HCT116 (cell line): ENCODE data around the gene IL31RA.

Source experiments
- CEBPB ChIP-seq: IDR thresholded peaks from 2 replicates; pipeline ENCODE4 v1.6.1; 2012; ENCODE audit warnings: low read depth
- CTCF ChIP-seq, 3 experiments: fragments of 200-600 bp in 1 of 3; sonication (generic) in 1 of 3; IDR thresholded peaks in 2 of 3; conservative IDR thresholded peaks in 1 of 3; 2 replicates each; pipeline ENCODE4 v1.5.1; 2012 to 2017; ENCODE audit warnings: low read depth in 2 of 3, low read length in 2 of 3, antibody characterized with exemption in 1 of 3, borderline replicate concordance in 1 of 3, control low read depth in 1 of 3, mild to moderate bottlenecking in 1 of 3, mixed read lengths in 1 of 3, mixed run types in 1 of 3, moderate library complexity in 1 of 3; ENCODE audit not compliant: insufficient read depth in 1 of 3
- EZH2 ChIP-seq: fragments of 200-600 bp; sonication (generic); IDR thresholded peaks from 2 replicates; pipeline ENCODE4 v1.6.1; 2017; ENCODE audit warnings: antibody characterized with exemption, mixed run types
- EZH2phosphoT487 ChIP-seq: fragments of 200-600 bp; IDR thresholded peaks from 2 replicates; pipeline ENCODE4 v1.6.1; 2018; ENCODE audit warnings: antibody characterized with exemption, borderline replicate concordance
- FOSL1 ChIP-seq: IDR thresholded peaks from 2 replicates; pipeline ENCODE4 v1.6.1; 2012; ENCODE audit warnings: low read depth
- JUND ChIP-seq: IDR thresholded peaks from 2 replicates; pipeline ENCODE4 v1.6.1; 2012
- POLR2A ChIP-seq: IDR thresholded peaks from 2 replicates; pipeline ENCODE4 v1.7.0; 2011; ENCODE audit warnings: borderline replicate concordance; ENCODE audit not compliant: insufficient read depth, insufficient read length; ENCODE audit errors: extremely low read depth
- POLR2AphosphoS5 ChIP-seq: IDR thresholded peaks from 2 replicates; pipeline ENCODE4 v1.6.1; 2011; ENCODE audit warnings: mild to moderate bottlenecking, low read depth, low read length, moderate library complexity
- RAD21 ChIP-seq: IDR thresholded peaks from 2 replicates; pipeline ENCODE4 v1.6.1; 2012; ENCODE audit warnings: low read depth, mild to moderate bottlenecking
- SIN3A ChIP-seq: IDR thresholded peaks from 2 replicates; pipeline ENCODE4 v1.6.1; 2012; ENCODE audit warnings: low read depth
- TF ChIP-seq, protein P1 (sequence below): IDR thresholded peaks from 2 replicates; pipeline ENCODE4 v1.6.1; 2012
- TF ChIP-seq, protein P2 (sequence below): IDR thresholded peaks from 2 replicates; pipeline ENCODE4 v1.6.1; 2012; ENCODE audit warnings: low read depth

GRCh38 chr5:55966284-55966683, 115.1 kb downstream of the IL31RA start:
- no peak for TF ChIP-seq EZH2phosphoT487
- TF ChIP-seq CTCF (IDR thresholded peaks at IDR 0.05 in 2 of 3, conservative IDR thresholded peaks at IDR 0.05 in 1 of 3; ENCODE audit: borderline replicate concordance in 1 of 3, insufficient read depth in 1 of 3, low read depth in 2 of 3, low read length in 2 of 3) = no peak
- no peak for TF ChIP-seq EZH2
- TF ChIP-seq RAD21 = no peak
- TF ChIP-seq, protein P1, sequence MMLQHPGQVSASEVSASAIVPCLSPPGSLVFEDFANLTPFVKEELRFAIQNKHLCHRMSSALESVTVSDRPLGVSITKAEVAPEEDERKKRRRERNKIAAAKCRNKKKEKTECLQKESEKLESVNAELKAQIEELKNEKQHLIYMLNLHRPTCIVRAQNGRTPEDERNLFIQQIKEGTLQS = no peak
- TF ChIP-seq JUND = no peak
- TF ChIP-seq, protein P2, sequence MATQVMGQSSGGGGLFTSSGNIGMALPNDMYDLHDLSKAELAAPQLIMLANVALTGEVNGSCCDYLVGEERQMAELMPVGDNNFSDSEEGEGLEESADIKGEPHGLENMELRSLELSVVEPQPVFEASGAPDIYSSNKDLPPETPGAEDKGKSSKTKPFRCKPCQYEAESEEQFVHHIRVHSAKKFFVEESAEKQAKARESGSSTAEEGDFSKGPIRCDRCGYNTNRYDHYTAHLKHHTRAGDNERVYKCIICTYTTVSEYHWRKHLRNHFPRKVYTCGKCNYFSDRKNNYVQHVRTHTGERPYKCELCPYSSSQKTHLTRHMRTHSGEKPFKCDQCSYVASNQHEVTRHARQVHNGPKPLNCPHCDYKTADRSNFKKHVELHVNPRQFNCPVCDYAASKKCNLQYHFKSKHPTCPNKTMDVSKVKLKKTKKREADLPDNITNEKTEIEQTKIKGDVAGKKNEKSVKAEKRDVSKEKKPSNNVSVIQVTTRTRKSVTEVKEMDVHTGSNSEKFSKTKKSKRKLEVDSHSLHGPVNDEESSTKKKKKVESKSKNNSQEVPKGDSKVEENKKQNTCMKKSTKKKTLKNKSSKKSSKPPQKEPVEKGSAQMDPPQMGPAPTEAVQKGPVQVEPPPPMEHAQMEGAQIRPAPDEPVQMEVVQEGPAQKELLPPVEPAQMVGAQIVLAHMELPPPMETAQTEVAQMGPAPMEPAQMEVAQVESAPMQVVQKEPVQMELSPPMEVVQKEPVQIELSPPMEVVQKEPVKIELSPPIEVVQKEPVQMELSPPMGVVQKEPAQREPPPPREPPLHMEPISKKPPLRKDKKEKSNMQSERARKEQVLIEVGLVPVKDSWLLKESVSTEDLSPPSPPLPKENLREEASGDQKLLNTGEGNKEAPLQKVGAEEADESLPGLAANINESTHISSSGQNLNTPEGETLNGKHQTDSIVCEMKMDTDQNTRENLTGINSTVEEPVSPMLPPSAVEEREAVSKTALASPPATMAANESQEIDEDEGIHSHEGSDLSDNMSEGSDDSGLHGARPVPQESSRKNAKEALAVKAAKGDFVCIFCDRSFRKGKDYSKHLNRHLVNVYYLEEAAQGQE = no peak
- TF ChIP-seq POLR2AphosphoS5 = no peak
- TF ChIP-seq CEBPB = no peak
- TF ChIP-seq POLR2A = no peak
- no peak for TF ChIP-seq SIN3A
- no peak for TF ChIP-seq FOSL1
